GM12872 (cell line): Measurements from ENCODE around the gene ABTB2.

Experiments used
- TF ChIP-seq, protein P1 (sequence below): IDR thresholded peaks from 3 replicates; pipeline ENCODE4 v1.5.1; 2011; ENCODE audit warnings: low read depth, mild to moderate bottlenecking, low read length, moderate library complexity; ENCODE audit not compliant: insufficient read depth

The ABTB2 gene

DNA sequence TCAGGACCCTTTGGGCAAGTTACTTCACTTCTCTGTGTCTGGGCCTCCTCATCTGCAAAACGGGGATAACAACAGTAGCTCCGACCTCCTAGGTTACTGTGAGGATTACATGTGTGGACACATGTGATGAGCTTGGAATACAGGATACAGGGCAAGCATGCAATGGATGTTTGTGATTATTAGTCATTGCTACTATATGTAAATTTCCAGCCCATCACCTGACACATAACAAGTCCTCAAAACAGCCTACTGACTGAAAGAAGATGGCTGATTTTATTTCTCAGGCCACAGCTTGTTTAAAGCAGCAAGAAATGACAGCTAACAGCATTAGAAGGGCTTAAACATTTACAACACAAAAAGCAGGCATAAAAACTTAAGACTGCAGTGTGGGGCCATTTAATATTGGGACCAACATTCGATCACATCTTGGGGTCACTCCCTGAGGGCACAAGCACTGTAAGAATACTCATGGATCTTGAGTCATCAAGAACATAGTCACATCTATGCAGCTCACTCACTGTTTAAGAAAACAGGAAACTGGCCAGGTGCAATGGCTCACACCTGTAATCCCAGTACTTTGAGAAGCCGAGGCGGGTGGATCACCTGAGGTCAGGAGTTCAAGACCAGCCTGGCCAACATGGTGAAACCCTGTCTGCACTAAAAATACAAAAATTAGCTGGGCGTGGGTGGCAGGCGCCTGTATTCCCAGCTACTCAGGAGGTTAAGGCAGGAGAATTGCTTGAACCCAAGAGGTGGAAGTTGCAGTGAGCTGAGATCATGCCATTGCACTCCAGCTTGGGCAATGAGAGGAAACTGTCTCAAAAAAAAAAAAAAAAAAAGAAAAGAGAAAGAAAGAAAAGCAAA, 49.5 kb downstream of the ABTB2 start:
- TF ChIP-seq, protein P1, sequence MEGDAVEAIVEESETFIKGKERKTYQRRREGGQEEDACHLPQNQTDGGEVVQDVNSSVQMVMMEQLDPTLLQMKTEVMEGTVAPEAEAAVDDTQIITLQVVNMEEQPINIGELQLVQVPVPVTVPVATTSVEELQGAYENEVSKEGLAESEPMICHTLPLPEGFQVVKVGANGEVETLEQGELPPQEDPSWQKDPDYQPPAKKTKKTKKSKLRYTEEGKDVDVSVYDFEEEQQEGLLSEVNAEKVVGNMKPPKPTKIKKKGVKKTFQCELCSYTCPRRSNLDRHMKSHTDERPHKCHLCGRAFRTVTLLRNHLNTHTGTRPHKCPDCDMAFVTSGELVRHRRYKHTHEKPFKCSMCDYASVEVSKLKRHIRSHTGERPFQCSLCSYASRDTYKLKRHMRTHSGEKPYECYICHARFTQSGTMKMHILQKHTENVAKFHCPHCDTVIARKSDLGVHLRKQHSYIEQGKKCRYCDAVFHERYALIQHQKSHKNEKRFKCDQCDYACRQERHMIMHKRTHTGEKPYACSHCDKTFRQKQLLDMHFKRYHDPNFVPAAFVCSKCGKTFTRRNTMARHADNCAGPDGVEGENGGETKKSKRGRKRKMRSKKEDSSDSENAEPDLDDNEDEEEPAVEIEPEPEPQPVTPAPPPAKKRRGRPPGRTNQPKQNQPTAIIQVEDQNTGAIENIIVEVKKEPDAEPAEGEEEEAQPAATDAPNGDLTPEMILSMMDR = no peak

DNA sequence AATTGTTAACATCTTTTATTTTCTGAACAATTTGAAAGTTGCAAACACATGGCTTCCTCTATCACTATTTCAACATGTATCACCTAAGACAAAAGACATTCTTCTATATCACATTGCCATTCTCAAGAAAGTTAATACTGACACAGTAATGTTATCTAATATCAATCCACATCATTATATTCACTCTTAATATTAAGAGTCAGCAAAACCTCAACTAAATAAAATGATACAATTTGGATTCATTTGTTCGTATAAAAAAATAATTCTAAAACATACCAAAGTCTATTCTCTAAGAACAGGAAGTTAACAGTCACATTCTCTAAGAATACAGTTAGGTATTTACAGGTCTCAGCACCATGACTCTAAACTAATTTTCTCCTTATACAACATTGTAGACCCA, 52.0 kb downstream of the ABTB2 start:
- TF ChIP-seq, protein P1 = no peak

DNA sequence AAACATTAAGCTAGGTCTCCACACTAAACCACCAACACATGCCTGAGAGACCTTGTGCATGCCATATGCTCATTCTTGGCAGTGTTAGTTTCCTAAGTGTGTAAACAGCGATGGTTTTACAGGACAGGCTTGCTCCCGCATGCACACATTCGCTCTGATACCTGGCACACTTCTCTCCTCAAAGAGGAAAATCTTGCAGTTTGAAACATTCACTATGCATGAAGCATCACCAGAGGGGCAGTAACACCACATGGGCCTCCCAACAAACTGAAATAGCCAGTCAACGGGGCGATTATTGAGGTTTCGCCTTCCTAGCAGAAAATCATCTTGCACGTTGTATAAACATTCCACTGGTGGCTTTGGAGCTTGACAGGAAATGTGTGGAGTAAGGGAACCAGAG, 52.6 kb downstream of the ABTB2 start:
- TF ChIP-seq, protein P1 = no peak

DNA sequence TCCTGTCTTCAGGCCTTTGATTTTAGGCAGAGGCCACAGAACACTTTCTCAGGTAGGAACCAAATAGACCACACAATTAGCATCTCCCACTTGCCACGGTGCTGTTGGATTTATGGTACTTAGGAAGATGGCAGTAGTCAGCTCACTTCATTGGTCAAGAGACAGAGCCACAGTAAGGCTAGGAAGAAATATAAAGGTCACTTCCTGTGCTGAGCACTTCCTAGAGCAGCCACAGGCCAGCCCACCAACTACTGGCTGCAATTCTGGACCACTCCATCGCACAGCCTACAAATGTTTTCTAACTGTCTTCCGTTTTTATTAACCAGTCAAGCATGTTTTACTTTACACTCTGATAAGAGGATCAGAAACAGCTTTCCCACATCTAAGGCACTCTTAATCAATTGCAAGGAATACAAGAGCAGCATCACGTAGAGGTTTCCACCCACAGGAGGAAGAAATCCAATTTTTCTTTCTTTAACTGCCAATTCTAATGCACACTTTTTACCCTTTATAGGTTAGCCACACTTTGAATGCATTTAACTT, 54.7 kb downstream of the ABTB2 start:
- TF ChIP-seq, protein P1 = no peak

DNA sequence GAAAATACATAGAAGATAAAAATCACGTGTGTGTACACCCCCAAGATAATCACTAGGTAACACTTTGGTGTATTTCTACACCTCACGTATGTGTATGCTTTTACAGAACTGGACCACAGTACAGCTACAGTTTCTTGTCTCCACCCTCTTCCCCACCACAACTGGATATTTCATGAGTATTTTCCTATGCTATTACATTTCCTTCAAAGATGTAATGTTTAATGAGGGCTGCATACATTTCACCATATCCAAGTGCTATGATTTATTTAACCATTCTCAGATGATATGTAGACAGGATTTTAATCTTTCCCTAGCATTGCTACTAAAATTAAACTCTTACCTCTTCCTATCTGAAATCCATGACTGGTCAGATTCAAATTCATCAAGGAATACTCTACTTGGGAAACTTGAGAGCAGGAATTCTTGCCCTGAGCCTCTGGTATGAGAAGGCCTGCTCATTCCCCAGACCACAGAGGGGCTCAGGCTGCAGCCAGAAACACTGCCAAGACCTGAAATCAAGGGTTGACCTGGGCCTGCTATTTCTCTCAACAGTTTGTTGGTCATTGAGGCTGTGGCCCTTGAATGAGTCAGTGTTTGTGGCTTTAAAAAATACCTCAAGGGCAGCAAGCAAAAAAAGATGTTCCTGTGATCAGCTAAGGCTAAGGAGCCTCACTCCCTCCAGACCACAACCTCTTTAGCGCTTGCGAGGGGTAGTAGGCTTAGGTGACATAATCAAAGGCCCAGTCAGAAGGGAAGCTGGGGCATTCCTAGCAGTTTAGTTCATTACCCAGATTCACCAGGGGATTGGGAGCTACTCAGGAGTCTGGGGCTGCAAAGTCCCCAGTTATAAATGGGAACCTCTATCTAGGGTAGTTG, 55.5 kb downstream of the ABTB2 start:
- TF ChIP-seq, protein P1 = no peak

DNA sequence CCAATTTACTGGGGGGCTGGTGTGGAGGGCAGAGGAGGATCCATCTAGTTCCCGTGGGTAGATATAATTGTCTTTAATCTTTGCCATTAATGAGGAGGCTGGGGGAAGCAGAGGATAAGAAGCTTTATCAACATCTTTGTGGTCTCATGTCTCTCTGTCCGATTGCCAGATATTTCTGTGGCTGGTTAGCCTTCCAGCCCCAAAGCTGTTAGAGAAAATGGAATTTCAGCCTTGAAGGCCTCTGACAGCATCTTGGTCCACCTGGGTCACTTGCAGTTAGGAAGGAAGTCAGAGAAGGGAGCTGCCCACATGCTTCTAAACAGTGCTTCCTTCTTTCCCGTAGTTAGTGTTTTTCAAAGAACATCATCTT, 56.9 kb downstream of the ABTB2 start:
- TF ChIP-seq, protein P1 = no peak
